ENCODE results near the gene ZCCHC14. TPM values are rescaled to one million over a fixed set of nuclear protein-coding genes. Genes with fewer than 3 reads are reported as not detected.
"Not testable (repeated sequence)": the region's sequence is repeated elsewhere in the genome, so short reads cannot be mapped to it uniquely, and the experiment has no call there.

The ZCCHC14 gene
- total RNA-seq, 1 experiment from 2014 or later, result 27.7 TPM

DNA sequence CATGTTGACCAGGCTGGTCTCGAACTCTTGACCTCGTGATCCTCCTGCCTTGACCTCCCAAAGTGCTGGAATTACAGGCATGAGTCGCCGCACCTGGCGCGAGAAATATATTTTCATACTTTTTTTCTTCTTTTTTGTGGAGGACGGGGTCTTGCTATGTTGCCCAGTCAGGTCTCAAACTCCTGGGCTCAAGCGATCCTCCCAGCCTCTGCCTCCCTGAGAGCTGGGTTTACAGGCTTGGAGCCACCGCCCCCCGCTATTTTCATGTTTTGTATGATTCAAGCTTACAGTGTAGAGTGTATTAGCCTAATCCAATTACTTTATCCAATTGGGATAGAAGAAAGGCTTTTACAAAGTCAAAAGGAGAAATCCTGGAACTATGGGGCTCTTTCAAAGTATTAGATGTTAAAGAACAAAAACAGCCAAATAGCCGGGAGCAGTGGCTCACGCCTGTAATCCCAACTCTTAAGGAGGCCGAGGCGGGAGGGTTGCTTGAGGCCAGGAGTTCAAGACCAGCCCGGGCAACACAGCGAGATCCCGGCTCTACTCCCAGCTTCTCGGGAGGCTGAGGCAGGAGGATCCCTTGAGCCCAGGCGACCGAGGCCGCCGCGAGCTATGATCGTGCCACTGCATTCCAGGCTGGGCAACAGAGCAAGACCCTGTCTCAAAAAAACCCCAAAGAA lies 102.0 kb downstream of the ZCCHC14 start:
- no peaks in the 10 kb centered on the region for H3K27me3 ChIP-seq (ENCODE audit: insufficient read depth, low read length)
- no peak overlapping the region for H3K4ac ChIP-seq (ENCODE audit: low read depth, low read length)
- Mint-ChIP-seq H3K27ac (no peak overlapping the region), H3K27me3 (ENCODE audit: low read depth) (peaks cover 2% of the 10 kb centered on the region; the same call in 1 of the 2 replicates), H3K36me3 (ENCODE audit: insufficient read depth in 1 of 3, low read depth in 3 of 3) (peaks cover 0 to 5% (median 0%) of the 10 kb centered on the region in 3 experiments; a peak in 3 of 7 replicates), H3K9me3 (no peaks in the 10 kb centered on the region; a peak in 1 of 5 replicates), H3K4me3 (peak overlapping the region; percentile 77 to 89), H3K4me1 (peaks cover 34 to 42% of the 10 kb centered on the region in 2 experiments)
- no peak overlapping the region for H3K56ac ChIP-seq (ENCODE audit: insufficient read length, low read depth, low read length)
- H2BK20ac ChIP-seq (ENCODE audit: low read depth, low read length, poor library complexity, severe bottlenecking), result no peak overlapping the region
- no peak overlapping the region for H4K5ac ChIP-seq (ENCODE audit: insufficient read length, low read depth, low read length)
- H2BK120ac ChIP-seq (ENCODE audit: low read depth, low read length, poor library complexity, severe bottlenecking), result no peak overlapping the region
- H3K4me2 ChIP-seq (ENCODE audit: insufficient read depth, insufficient read length, low read length), result peak overlapping the region; percentile 54
- DNase-seq, result no peak
- no peaks in the 10 kb centered on the region for H4K20me1 ChIP-seq (ENCODE audit: control insufficient read depth, insufficient read depth, insufficient read length)
- H3K9ac ChIP-seq (ENCODE audit: extremely low read depth, insufficient read length, low read length), result no peak overlapping the region
- no peak overlapping the region for H2AFZ ChIP-seq (ENCODE audit: low read length)
- TF ChIP-seq, protein P1, sequence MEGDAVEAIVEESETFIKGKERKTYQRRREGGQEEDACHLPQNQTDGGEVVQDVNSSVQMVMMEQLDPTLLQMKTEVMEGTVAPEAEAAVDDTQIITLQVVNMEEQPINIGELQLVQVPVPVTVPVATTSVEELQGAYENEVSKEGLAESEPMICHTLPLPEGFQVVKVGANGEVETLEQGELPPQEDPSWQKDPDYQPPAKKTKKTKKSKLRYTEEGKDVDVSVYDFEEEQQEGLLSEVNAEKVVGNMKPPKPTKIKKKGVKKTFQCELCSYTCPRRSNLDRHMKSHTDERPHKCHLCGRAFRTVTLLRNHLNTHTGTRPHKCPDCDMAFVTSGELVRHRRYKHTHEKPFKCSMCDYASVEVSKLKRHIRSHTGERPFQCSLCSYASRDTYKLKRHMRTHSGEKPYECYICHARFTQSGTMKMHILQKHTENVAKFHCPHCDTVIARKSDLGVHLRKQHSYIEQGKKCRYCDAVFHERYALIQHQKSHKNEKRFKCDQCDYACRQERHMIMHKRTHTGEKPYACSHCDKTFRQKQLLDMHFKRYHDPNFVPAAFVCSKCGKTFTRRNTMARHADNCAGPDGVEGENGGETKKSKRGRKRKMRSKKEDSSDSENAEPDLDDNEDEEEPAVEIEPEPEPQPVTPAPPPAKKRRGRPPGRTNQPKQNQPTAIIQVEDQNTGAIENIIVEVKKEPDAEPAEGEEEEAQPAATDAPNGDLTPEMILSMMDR (conservative IDR thresholded peaks at IDR 0.05), result no peak
- H3K14ac ChIP-seq (ENCODE audit: insufficient read depth, low read length), result no peak overlapping the region
- H3K79me2 ChIP-seq (ENCODE audit: insufficient read depth, low read length), result peaks cover 2% of the 10 kb centered on the region; the same call in 1 of the 2 replicates
- WGBS (ENCODE audit: extremely low coverage, insufficient read length, low lambda C conversion rate), result no CpG with 5 or more reads among the region's 24 CpGs
- no peak overlapping the region for H3T11ph ChIP-seq (ENCODE audit: low read length)
- H3K4me1 ChIP-seq (ENCODE audit: insufficient read depth, low read length), result peaks cover 4% of the 10 kb centered on the region; the same call in 1 of the 2 replicates
- no peak overlapping the region for H3K18ac ChIP-seq (ENCODE audit: insufficient read length, low read depth, low read length)
- peaks cover 2% of the 10 kb centered on the region for H3K79me1 ChIP-seq (ENCODE audit: insufficient read depth, low read depth, low read length, poor library complexity, severe bottlenecking)
- no peak overlapping the region for H4K8ac ChIP-seq (replicated peaks; ENCODE audit: insufficient read length, low read depth, low read length)
- no peak overlapping the region for H4K91ac ChIP-seq (ENCODE audit: insufficient read length, low read depth, low read length)
- no peak overlapping the region for H2BK5ac ChIP-seq (ENCODE audit: insufficient read length, low read length)
- H2BK12ac ChIP-seq (ENCODE audit: insufficient read length, low read depth, low read length), result no peak overlapping the region
- no peak overlapping the region for H2BK15ac ChIP-seq (ENCODE audit: low read depth, low read length)
- no peaks in the 10 kb centered on the region for H3K9me3 ChIP-seq (ENCODE audit: control insufficient read depth, low read depth, low read length)
- no peak overlapping the region for H3K23ac ChIP-seq (ENCODE audit: insufficient read length, low read depth, low read length)
- no peak overlapping the region for H3K27ac ChIP-seq (ENCODE audit: insufficient read length, low read depth, low read length)
- peaks cover 4% of the 10 kb centered on the region for H3K23me2 ChIP-seq (ENCODE audit: insufficient read length, low read depth, low read length, poor library complexity, severe bottlenecking)
- no peak overlapping the region for H2AK5ac ChIP-seq (ENCODE audit: insufficient read length, low read length)

GRCh38 chr16:87389914-87390313 lies 102.9 kb downstream of the ZCCHC14 start:
- not testable (repeated sequence) for H3K27ac ChIP-seq (ENCODE audit: insufficient read length, low read depth, low read length)

More at GRCh38 chr16:87389914-87390313, 102.9 kb downstream of the ZCCHC14 start:
- H2BK12ac ChIP-seq (ENCODE audit: insufficient read length, low read depth, low read length); H2BK5ac ChIP-seq (ENCODE audit: insufficient read length, low read length); H3K79me2 ChIP-seq (ENCODE audit: insufficient read depth, low read length); H3K4me3 Mint-ChIP-seq; H3K23ac ChIP-seq (ENCODE audit: insufficient read length, low read depth, low read length); H3K4ac ChIP-seq (ENCODE audit: low read depth, low read length); H3K9ac ChIP-seq (ENCODE audit: extremely low read depth, insufficient read length, low read length); DNase-seq; H2AK5ac ChIP-seq (ENCODE audit: insufficient read length, low read length); H3K4me1 ChIP-seq (ENCODE audit: insufficient read depth, low read length); H4K20me1 ChIP-seq (ENCODE audit: control insufficient read depth, insufficient read depth, insufficient read length); H3T11ph ChIP-seq (ENCODE audit: low read length); H3K9me3 ChIP-seq (ENCODE audit: control insufficient read depth, low read depth, low read length); H3K56ac ChIP-seq (ENCODE audit: insufficient read length, low read depth, low read length); H4K91ac ChIP-seq (ENCODE audit: insufficient read length, low read depth, low read length); H3K27ac Mint-ChIP-seq; H3K36me3 Mint-ChIP-seq (ENCODE audit: insufficient read depth in 1 of 3, low read depth in 3 of 3); H3K27me3 ChIP-seq (ENCODE audit: insufficient read depth, low read length); H3K9me3 Mint-ChIP-seq; H3K4me2 ChIP-seq (ENCODE audit: insufficient read depth, insufficient read length, low read length); H3K18ac ChIP-seq (ENCODE audit: insufficient read length, low read depth, low read length); H2BK120ac ChIP-seq (ENCODE audit: low read depth, low read length, poor library complexity, severe bottlenecking); H3K14ac ChIP-seq (ENCODE audit: insufficient read depth, low read length); H3K23me2 ChIP-seq (ENCODE audit: insufficient read length, low read depth, low read length, poor library complexity, severe bottlenecking); H2AFZ ChIP-seq (ENCODE audit: low read length); H4K5ac ChIP-seq (ENCODE audit: insufficient read length, low read depth, low read length); H2BK20ac ChIP-seq (ENCODE audit: low read depth, low read length, poor library complexity, severe bottlenecking); H3K27me3 Mint-ChIP-seq (ENCODE audit: low read depth); H2BK15ac ChIP-seq (ENCODE audit: low read depth, low read length); H3K79me1 ChIP-seq (ENCODE audit: insufficient read depth, low read depth, low read length, poor library complexity, severe bottlenecking); H4K8ac ChIP-seq (replicated peaks; ENCODE audit: insufficient read length, low read depth, low read length): not testable (repeated sequence)
- peaks cover 32 to 39% of the 10 kb centered on the region in 2 experiments for H3K4me1 Mint-ChIP-seq
- WGBS (ENCODE audit: extremely low coverage, insufficient read length, low lambda C conversion rate), result no CpG with 5 or more reads among the region's 9 CpGs
